ENCODE data around the gene TMEM39A.

GRCh38 chr3:119418641-119419040 lies 44.8 kb downstream of the TMEM39A start:
- TF ChIP-seq EZH2 (IDR thresholded peaks at IDR 0.05; ENCODE audit: borderline replicate concordance, low read length) (no peak), CTCF (IDR thresholded peaks at IDR 0.05; ENCODE audit: low read length) (no peak)

All from OCI-LY1 (cell line).